ENCODE results near the gene ALPG. TPM values are rescaled to one million over a fixed set of nuclear protein-coding genes. Genes with fewer than 3 reads are reported as not detected.

The ALPG gene
- total and polyA plus RNA-seq, 10 of the 15 experiments (the other 5 are each of a cell fraction or from before 2014, with no cell fraction given), result not detected

- no peak overlapping the region for H3K4me3 ChIP-seq
- in situ Hi-C loops (cut with MboI), result no loop called here
- no peaks in the 10 kb centered on the region; a peak in 1 of 4 replicates for H3K27me3 ChIP-seq (replicated peaks in 1 of 2; ENCODE audit: control insufficient read depth in 2 of 2, insufficient read depth in 2 of 2, low read length in 1 of 2)
- 50% methylated on average over 25 of the region's 25 CpGs for WGBS (ENCODE audit: insufficient coverage, insufficient replicate concordance, low lambda C conversion rate, missing lambda C conversion rate)
- H3K9me3 ChIP-seq (replicated peaks; ENCODE audit: control insufficient read depth, insufficient read depth, low read length), result no peaks in the 10 kb centered on the region
- SMC1A ChIA-PET (ENCODE audit: uncharacterized antibody, unreplicated experiment), result no interaction called here
- no TSS peak for BruUV-seq (replicated peaks)
- intact Hi-C loops (cut with micrococcal nuclease; ENCODE audit: unreplicated experiment), result no loop called here
- no peaks in the 10 kb centered on the region for H3K36me3 ChIP-seq (ENCODE audit: control insufficient read depth in 2 of 2, insufficient read depth in 2 of 2, low read length in 1 of 2)
- TF ChIP-seq HDAC2 (IDR thresholded peaks at IDR 0.05), result no peak
- TF ChIP-seq DPF2 (IDR thresholded peaks at IDR 0.05), result no peak
- no peak for TF ChIP-seq CEBPB (IDR thresholded peaks at IDR 0.05; ENCODE audit: borderline replicate concordance in 1 of 2, low read depth in 2 of 2, low read length in 2 of 2)
- TF ChIP-seq ASH2L (IDR thresholded peaks at IDR 0.05; ENCODE audit: borderline replicate concordance, low read depth), result no peak
- TF ChIP-seq ZNF274 (IDR thresholded peaks at IDR 0.05; ENCODE audit: insufficient read depth, insufficient read length), result no peak
- TF ChIP-seq RAD51 (IDR thresholded peaks at IDR 0.05), result no peak
- TF ChIP-seq SREBF2 (IDR thresholded peaks at IDR 0.05; ENCODE audit: low read length), result no peak
- no peak for TF ChIP-seq NR2F1 (conservative IDR thresholded peaks at IDR 0.05)
- no peak for TF ChIP-seq RFX5 (IDR thresholded peaks at IDR 0.05; ENCODE audit: low read depth, low read length)
- TF ChIP-seq FOXM1 (IDR thresholded peaks at IDR 0.05; ENCODE audit: low read depth, low read length), result no peak
- no peak for TF ChIP-seq CBFB (IDR thresholded peaks at IDR 0.05; ENCODE audit: low read depth)
- no peak for TF ChIP-seq CHD2 (IDR thresholded peaks at IDR 0.05; ENCODE audit: borderline replicate concordance, low read depth, low read length)
- no peaks in the 10 kb centered on the region for H3K4me1 ChIP-seq (ENCODE audit: control insufficient read depth, insufficient read depth, low read length)
- no peaks in the 10 kb centered on the region for H3K79me2 ChIP-seq (ENCODE audit: control insufficient read depth, insufficient read depth, low read length)
- DNase-seq (ENCODE audit: low read depth, low spot score) (no peak), ATAC-seq (no peak), FAIRE-seq (no peak)
- H3K4me2 ChIP-seq (ENCODE audit: control insufficient read depth, insufficient read depth), result no peak overlapping the region
- POLR2A ChIA-PET, result no interaction called here
- H4K20me1 ChIP-seq (ENCODE audit: control insufficient read depth, insufficient read depth), result no peaks in the 10 kb centered on the region
- no peak overlapping the region for H2AFZ ChIP-seq (ENCODE audit: control insufficient read depth, low read depth, low read length)
- RAD21 ChIA-PET (ENCODE audit: unreplicated experiment), result no interaction called here
- no peak overlapping the region for H3K9ac ChIP-seq (ENCODE audit: control insufficient read depth, insufficient read depth, low read length)
- H3K27ac ChIP-seq (ENCODE audit: control insufficient read depth, insufficient read depth), result no peak overlapping the region
- CTCF ChIA-PET, result no interaction called here
Observed at GRCh38 chr2:232458051-232458660, 51.5 kb downstream of the ALPG start.

Measured in GM12878 (cell line).